ENCODE data around the gene ZDHHC11.
"Not testable (repeated sequence)": the region's sequence is repeated elsewhere in the genome, so short reads cannot be mapped to it uniquely, and the experiment has no call there.

The ZDHHC11 gene

GRCh38 chr5:774304-774703 is 76.5 kb downstream of the ZDHHC11 start:
- DNase-seq, result not testable (repeated sequence)

GRCh38 chr5:773517-774264 is 77.1 kb downstream of the ZDHHC11 start:
- DNase-seq, result no peak

- not testable (repeated sequence) for DNase-seq
Observed at GRCh38 chr5:772931-773330, 77.9 kb downstream of the ZDHHC11 start.

GRCh38 chr5:772547-772890 is 78.3 kb downstream of the ZDHHC11 start:
- not testable (repeated sequence) for DNase-seq

- DNase-seq, result not testable (repeated sequence)
Observed at GRCh38 chr5:771841-772546, 78.8 kb downstream of the ZDHHC11 start.

GRCh38 chr5:771087-771781 is 79.6 kb downstream of the ZDHHC11 start:
- DNase-seq, result not testable (repeated sequence)

- not testable (repeated sequence) for DNase-seq
Observed at GRCh38 chr5:770585-770984, 80.2 kb downstream of the ZDHHC11 start.

GRCh38 chr5:769485-770145 is 81.2 kb downstream of the ZDHHC11 start:
- DNase-seq, result not testable (repeated sequence)

GRCh38 chr5:766666-767431 is 83.9 kb downstream of the ZDHHC11 start:
- no peak for DNase-seq

- DNase-seq, result no peak
Observed at GRCh38 chr5:765948-766631, 84.7 kb downstream of the ZDHHC11 start.

GRCh38 chr5:763998-764781 is 86.6 kb downstream of the ZDHHC11 start:
- DNase-seq, result no peak

GRCh38 chr5:763397-763796 is 87.4 kb downstream of the ZDHHC11 start:
- DNase-seq, result no peak

- not testable (repeated sequence) for DNase-seq
Observed at GRCh38 chr5:762996-763395, 87.8 kb downstream of the ZDHHC11 start.

GRCh38 chr5:761854-762710 is 88.7 kb downstream of the ZDHHC11 start:
- DNase-seq, result no peak

- DNase-seq, result no peak
Observed at GRCh38 chr5:761059-761771, 89.6 kb downstream of the ZDHHC11 start.

GRCh38 chr5:760363-761058 is 90.3 kb downstream of the ZDHHC11 start:
- DNase-seq, result no peak

- no peak for DNase-seq
Observed at GRCh38 chr5:759781-760362, 90.9 kb downstream of the ZDHHC11 start.

- peak; percentile 91 for DNase-seq
Observed at GRCh38 chr5:759111-759751, 91.6 kb downstream of the ZDHHC11 start.
